Activated CD8-positive, alpha-beta T cell treated with anti-CD3 and anti-CD28 coated beads for 36 hours (primary cell): Measurements from ENCODE around the gene GPC6. TPM values are rescaled to one million over a fixed set of nuclear protein-coding genes. Genes with fewer than 3 reads are reported as not detected.

Source experiments
- ATAC-seq: fragments of 200-7000 bp; cut with Tn5 transposase; one replicate; pipeline ENCODE4 v1.10.0; 2021; ENCODE audit warnings: mild to moderate bottlenecking, moderate library complexity
- CTCF ChIA-PET: fragments of 350-600 bp; sonication (Branson Sonifier 250); formaldehyde crosslinking; loops from one replicate; lab custom pipeline; 2021; ENCODE audit warnings: antibody characterized with exemption; lab: Charles Lee
- POLR2A ChIA-PET: fragments of 350-600 bp; sonication (Branson Sonifier 250); formaldehyde crosslinking; loops from one replicate; lab custom pipeline; 2021; ENCODE audit warnings: antibody characterized with exemption; lab: Charles Lee
- DNase-seq: peaks from one replicate; pipeline ENCODE4 v3.0.0-alpha.2; 2020
- H3K27ac Mint-ChIP-seq: one replicate; pipeline ENCODE4 v1.8.0; 2021; ENCODE audit warnings: mild to moderate bottlenecking, mixed read lengths
- H3K27me3 Mint-ChIP-seq: one replicate; pipeline ENCODE4 v1.8.0; 2021; ENCODE audit warnings: mixed read lengths
- H3K36me3 Mint-ChIP-seq: one replicate; pipeline ENCODE4 v1.8.0; 2021; ENCODE audit warnings: low read depth, mixed read lengths
- H3K4me1 Mint-ChIP-seq: one replicate; pipeline ENCODE4 v1.8.0; 2021; ENCODE audit warnings: low read depth, mixed read lengths
- H3K4me3 Mint-ChIP-seq: one replicate; pipeline ENCODE4 v1.8.0; 2021; ENCODE audit warnings: mild to moderate bottlenecking, moderate library complexity, mixed read lengths
- H3K9me3 Mint-ChIP-seq: one replicate; pipeline ENCODE4 v1.8.0; 2021; ENCODE audit warnings: mixed read lengths
- CTCF ChIP-seq: fragments of 200-600 bp; IDR thresholded peaks from one replicate; pipeline ENCODE4 v1.8.0; 2022; ENCODE audit warnings: antibody characterized with exemption, mild to moderate bottlenecking
- intact Hi-C: fragments of 100-400 bp; cut with micrococcal nuclease; formaldehyde crosslinking; loops from one replicate; pipeline ENCODE4 v1.10.0; 2022
- total RNA-seq, 2 experiments: library from RNA; stranded (reverse); gene quantifications; one replicate each; pipeline ENCODE4 v1.2.3, GENCODE V29; 2021

GPC6 gene
- total RNA-seq, 2 experiments from 2014 or later, result not detected

GRCh38 chr13:94419925-94420305 is 1193.3 kb downstream of the GPC6 start:
- H3K27ac Mint-ChIP-seq, result peak overlapping the region; percentile 95
- H3K4me3 Mint-ChIP-seq, result no peak overlapping the region
- no peak for TF ChIP-seq CTCF
- POLR2A ChIA-PET, result interaction anchor here (0.7 kb wide), 1 partner anchor 177 kb away, joined by 3 read pairs; no protein-coding TSS in a partner anchor
- intact Hi-C loops, result loop anchor here (1.0 to 5.0 kb wide), 2 partner anchors 181 to 183 kb away; partner anchors contain the start of gene GPR180
- CTCF ChIA-PET, result interaction anchor here (1.1 to 5.9 kb wide), 2 partner anchors 14 to 198 kb away, joined by 3 to 44 read pairs; no protein-coding TSS in a partner anchor
- H3K4me1 Mint-ChIP-seq, result peaks cover 32% of the 10 kb centered on the region
- peaks cover 2% of the 10 kb centered on the region for H3K27me3 Mint-ChIP-seq
- peaks cover 31% of the 10 kb centered on the region for H3K36me3 Mint-ChIP-seq
- ATAC-seq (no peak), DNase-seq (no peak)
- H3K9me3 Mint-ChIP-seq, result peaks cover 31% of the 10 kb centered on the region

- Mint-ChIP-seq H3K27me3 (peaks cover 2% of the 10 kb centered on the region), H3K4me3 (no peak overlapping the region), H3K4me1 (peaks cover 15% of the 10 kb centered on the region), H3K9me3 (peaks cover 5% of the 10 kb centered on the region), H3K27ac (no peak overlapping the region), H3K36me3 (peaks cover 4% of the 10 kb centered on the region)
- CTCF ChIA-PET, result interaction anchor here (0.7 to 4.5 kb wide), 3 partner anchors 8 to 190 kb away, joined by 5 to 23 read pairs (median 5); no protein-coding TSS in a partner anchor
- POLR2A ChIA-PET, result interaction anchor here (1.3 kb wide), 1 partner anchor 121 kb away, joined by 3 read pairs; no protein-coding TSS in a partner anchor
- ATAC-seq (no peak), DNase-seq (no peak)
- intact Hi-C loops, result no loop called here
- TF ChIP-seq CTCF, result no peak
Observed at GRCh38 chr13:94427313-94427953, 1200.8 kb downstream of the GPC6 start.

GRCh38 chr13:94431574-94431973 is 1205.0 kb downstream of the GPC6 start:
- CTCF ChIA-PET, result interaction anchor here (1.8 to 10.9 kb wide), 3 partner anchors 10 to 187 kb away, joined by 5 to 232 read pairs (median 44); no protein-coding TSS in a partner anchor
- H3K9me3 Mint-ChIP-seq, result peaks cover 4% of the 10 kb centered on the region

GRCh38 chr13:94431987-94432386 is 1205.4 kb downstream of the GPC6 start:
- Mint-ChIP-seq H3K4me1 (peaks cover 33% of the 10 kb centered on the region), H3K4me3 (no peak overlapping the region), H3K27ac (peak overlapping the region; percentile 70), H3K27me3 (no peaks in the 10 kb centered on the region), H3K9me3 (peaks cover 4% of the 10 kb centered on the region), H3K36me3 (peaks cover 4% of the 10 kb centered on the region)
- ATAC-seq, result peak; percentile 54
- ChIA-PET CTCF (interaction anchor here (1.8 to 10.9 kb wide), 3 partner anchors 10 to 187 kb away, joined by 5 to 232 read pairs (median 44); no protein-coding TSS in a partner anchor), POLR2A (interaction anchor here (1.2 to 1.5 kb wide), 2 partner anchors 14 to 117 kb away, joined by 4 to 6 read pairs; no protein-coding TSS in a partner anchor)
- TF ChIP-seq CTCF, result no peak
- intact Hi-C loops, result no loop called here
- DNase-seq, result peak; percentile 46

More at GRCh38 chr13:94431574-94431973, 1205.0 kb downstream of the GPC6 start:
- POLR2A ChIA-PET, result interaction anchor here (1.2 kb wide), 1 partner anchor 13 kb away, joined by 4 read pairs; no protein-coding TSS in a partner anchor
- H3K36me3 Mint-ChIP-seq, result peaks cover 4% of the 10 kb centered on the region
- no peak overlapping the region for H3K4me3 Mint-ChIP-seq
- DNase-seq, result no peak
- peak overlapping the region; percentile 56 for H3K27ac Mint-ChIP-seq
- TF ChIP-seq CTCF, result no peak
- no peak for ATAC-seq
- H3K4me1 Mint-ChIP-seq, result peaks cover 33% of the 10 kb centered on the region
- intact Hi-C loops, result no loop called here
- H3K27me3 Mint-ChIP-seq, result no peaks in the 10 kb centered on the region
